GM12878 (cell line): ENCODE measurements around the gene SCAMP4. TPM values are rescaled to one million over a fixed set of nuclear protein-coding genes. Genes with fewer than 3 reads are reported as not detected.

Experiments
- ATAC-seq: fragments of 200-7000 bp; cut with Tn5 transposase; 3 replicates; pipeline ENCODE4 v1.9.1; 2020; ENCODE audit warnings: mild to moderate bottlenecking, moderate library complexity
- BruUV-seq: library from RNA; stranded (reverse); fragments of 400-500 nt; replicated peaks from 2 replicates; lab custom pipeline; 2021; lab: Mats Ljungman, UMichigan
- CTCF ChIA-PET: fragments of 300-600 bp; sonication (Branson Sonifier 250); formaldehyde crosslinking; extraction: SDS; loops from one replicate; lab custom pipeline; 2021; ENCODE audit warnings: inconsistent platforms; lab: Yijun Ruan, JAX
- POLR2A ChIA-PET: fragments of 350-600 bp; formaldehyde crosslinking; extraction: SDS; loops from one replicate; lab custom pipeline; 2021; ENCODE audit warnings: inconsistent platforms; lab: Charles Lee
- RAD21 ChIA-PET: fragments of 300-600 bp; sonication (Branson Sonifier 250); formaldehyde crosslinking; loops from one replicate; lab custom pipeline; 2023; ENCODE audit warnings: antibody characterized with exemption; ENCODE audit not compliant: unreplicated experiment; lab: Charles Lee
- SMC1A ChIA-PET: fragments of 300-600 bp; sonication (Branson Sonifier 250); formaldehyde crosslinking; loops from one replicate; lab custom pipeline; 2023; ENCODE audit not compliant: unreplicated experiment, uncharacterized antibody; lab: Charles Lee
- DNase-seq: peaks from one replicate; pipeline ENCODE4 v3.0.0-alpha.2; 2011; ENCODE audit warnings: low read depth, low spot score
- FAIRE-seq: peaks from 3 replicates; lab custom pipeline; 2011; peaks lifted over from hg19 to GRCh38; lab: Jason Lieb, UNC
- H2AFZ ChIP-seq: 2 replicates; pipeline ENCODE4 v1.6.0; 2011; ENCODE audit warnings: low read depth, low read length, control low read depth; ENCODE audit not compliant: control insufficient read depth
- H3K27ac ChIP-seq: 2 replicates; pipeline ENCODE4 v1.5.1; 2011; ENCODE audit warnings: control low read depth; ENCODE audit not compliant: control insufficient read depth, insufficient read depth
- H3K27me3 ChIP-seq, 2 experiments: replicated peaks in 1 of 2; 2 replicates each; pipeline versions ENCODE4 v1.6.0 to v1.6.1; 2011; ENCODE audit warnings: low read length in 1 of 2; ENCODE audit not compliant: control insufficient read depth in 2 of 2, insufficient read depth in 2 of 2
- H3K36me3 ChIP-seq, 2 experiments: 2 replicates each; pipeline ENCODE4 v1.5.1; 2011; ENCODE audit warnings: low read length in 1 of 2; ENCODE audit not compliant: control insufficient read depth in 2 of 2, insufficient read depth in 2 of 2
- H3K4me1 ChIP-seq: 2 replicates; pipeline ENCODE4 v1.6.1; 2011; ENCODE audit warnings: mild to moderate bottlenecking, low read length, moderate library complexity, mixed read lengths; ENCODE audit not compliant: control insufficient read depth, insufficient read depth
- H3K4me2 ChIP-seq: 2 replicates; pipeline ENCODE4 v1.6.0; 2011; ENCODE audit warnings: control low read depth; ENCODE audit not compliant: control insufficient read depth, insufficient read depth
- H3K4me3 ChIP-seq: fragments of 200-600 bp; sonication (generic); 2 replicates; pipeline ENCODE4 v1.5.1; 2016
- H3K79me2 ChIP-seq: 2 replicates; pipeline ENCODE4 v1.6.0; 2011; ENCODE audit warnings: low read length; ENCODE audit not compliant: control insufficient read depth, insufficient read depth
- H3K9ac ChIP-seq: 2 replicates; pipeline ENCODE4 v1.8.0; 2011; ENCODE audit warnings: low read length, control low read depth, mixed read lengths; ENCODE audit not compliant: control insufficient read depth, insufficient read depth
- H3K9me3 ChIP-seq: replicated peaks from 3 replicates; pipeline ENCODE4 v1.5.1; 2011; ENCODE audit warnings: mild to moderate bottlenecking, low read length; ENCODE audit not compliant: control insufficient read depth, insufficient read depth
- H4K20me1 ChIP-seq: 2 replicates; pipeline ENCODE4 v1.6.0; 2011; ENCODE audit not compliant: control insufficient read depth, insufficient read depth
- BHLHE40 ChIP-seq, 2 experiments: fragments of 450-650 bp in 1 of 2; IDR thresholded peaks; 2 replicates each; pipeline ENCODE4 v1.6.1; 2011 to 2017; ENCODE audit warnings: low read depth in 2 of 2, borderline replicate concordance in 1 of 2, improper control_type of control experiment in 1 of 2, low read length in 1 of 2, mild to moderate bottlenecking in 1 of 2
- CHD4 ChIP-seq: fragments of 200-600 bp; sonication (generic); IDR thresholded peaks from 2 replicates; pipeline ENCODE4 v1.6.1; 2016; ENCODE audit warnings: mild to moderate bottlenecking
- EED ChIP-seq: sonication (generic); IDR thresholded peaks from 2 replicates; pipeline ENCODE4 v1.6.1; 2016; ENCODE audit warnings: antibody characterized with exemption, low read depth
- EZH2 ChIP-seq: IDR thresholded peaks from 2 replicates; pipeline ENCODE4 v1.6.1; 2012; ENCODE audit warnings: low read depth, mild to moderate bottlenecking, control low read depth, inconsistent platforms, low read length, borderline replicate concordance; ENCODE audit not compliant: control insufficient read depth
- POU2F2 ChIP-seq: IDR thresholded peaks from 3 replicates; pipeline ENCODE4 v1.6.1; 2011; ENCODE audit warnings: low read depth, mild to moderate bottlenecking, low read length, borderline replicate concordance
- RCOR1 ChIP-seq: conservative IDR thresholded peaks from 2 replicates; pipeline ENCODE4 v1.6.1; 2012; ENCODE audit warnings: low read depth, low read length, improper control_type of control experiment
- RELA ChIP-seq: fragments of 450-650 bp; IDR thresholded peaks from 2 replicates; pipeline ENCODE4 v1.8.0; 2014; ENCODE audit warnings: borderline replicate concordance; ENCODE audit not compliant: partially characterized antibody
- RUNX3 ChIP-seq: IDR thresholded peaks from 2 replicates; pipeline ENCODE4 v1.6.1; 2012; ENCODE audit warnings: low read length, inconsistent platforms
- SMC3 ChIP-seq: IDR thresholded peaks from 2 replicates; pipeline ENCODE4 v1.6.1; 2011; ENCODE audit warnings: low read length, improper control_type of control experiment, borderline replicate concordance
- SP1 ChIP-seq: IDR thresholded peaks from one replicate; pipeline ENCODE4 v1.6.1; 2011; ENCODE audit warnings: low read depth, low read length
- SPI1 ChIP-seq: IDR thresholded peaks from 2 replicates; pipeline ENCODE4 v1.6.1; 2011; ENCODE audit warnings: low read depth, mild to moderate bottlenecking, low read length, moderate library complexity, borderline replicate concordance; ENCODE audit not compliant: insufficient read depth
- TAF1 ChIP-seq: IDR thresholded peaks from 2 replicates; pipeline ENCODE4 v1.6.1; 2011; ENCODE audit warnings: mild to moderate bottlenecking, low read depth, low read length, borderline replicate concordance
- ZNF217 ChIP-seq: fragments of 450-650 bp; IDR thresholded peaks from 2 replicates; pipeline ENCODE4 v1.6.1; 2017; ENCODE audit warnings: antibody characterized with exemption, mild to moderate bottlenecking
- ZNF274 ChIP-seq: IDR thresholded peaks from one replicate; pipeline ENCODE4 v1.8.0; 2011; ENCODE audit not compliant: insufficient read length, insufficient read depth
- ZNF384 ChIP-seq: IDR thresholded peaks from 2 replicates; pipeline ENCODE4 v1.6.1; 2012; ENCODE audit warnings: low read depth, mild to moderate bottlenecking, low read length, improper control_type of control experiment, borderline replicate concordance
- WGBS: methylation state at CpG from one replicate; pipeline ENCODE4 v1.1.6; 2016; ENCODE audit warnings: low lambda C conversion rate; ENCODE audit not compliant: insufficient replicate concordance, insufficient coverage; ENCODE audit errors: missing lambda C conversion rate; 5-methylcytosine and 5-hydroxymethylcytosine counted together
- in situ Hi-C: fragments of 300-500 bp; cut with MboI; formaldehyde crosslinking; loops from 9 replicates; pipeline ENCODE4 v1.14.3; 2018; ENCODE audit warnings: mixed read lengths
- intact Hi-C: fragments of 100-400 bp; cut with micrococcal nuclease; formaldehyde crosslinking; loops from one replicate; pipeline ENCODE4 v1.14.2; 2022; ENCODE audit not compliant: unreplicated experiment
- polyA plus RNA-seq, 11 experiments: library from polyadenylated mRNA; depleted of rRNA in 4 of 11; unstranded in 6 of 11; stranded (reverse) in 5 of 11; fragments of >200 nt; fragmentation: Nextera tagmentation in 4 of 11; fragmentation: Illumina TruSeq in 1 of 11; extraction: Ambion mirVana in 4 of 11; extraction: Trizol in 1 of 11; gene quantifications; 1 replicate in 1 of 11; 2 replicates in 10 of 11; pipeline versions ENCODE4 v1.2.1 to v1.2.3, GENCODE V29; 2011 to 2016; ENCODE audit warnings: inconsistent platforms in 2 of 11, missing spikeins in 2 of 11, low read depth in 1 of 11
- total RNA-seq, 4 experiments: library from RNA; depleted of rRNA in 3 of 4; stranded (reverse); fragments of >200 nt in 3 of 4; fragmentation: Illumina TruSeq in 1 of 4; extraction: Trizol in 1 of 4; gene quantifications; 2 replicates each; pipeline versions ENCODE4 v1.2.1 to v1.2.3, GENCODE V29; 2013 to 2021
- TF ChIP-seq, protein P1 (sequence below): IDR thresholded peaks from 2 replicates; pipeline ENCODE4 v1.6.1; 2012; ENCODE audit warnings: low read depth, low read length, improper control_type of control experiment

The SCAMP4 gene
- total and polyA plus RNA-seq, 10 of the 15 experiments (the other 5 are each of a cell fraction or from before 2014, with no cell fraction given), result 0.63 to 34.7 (median 12.8) TPM

DNA sequence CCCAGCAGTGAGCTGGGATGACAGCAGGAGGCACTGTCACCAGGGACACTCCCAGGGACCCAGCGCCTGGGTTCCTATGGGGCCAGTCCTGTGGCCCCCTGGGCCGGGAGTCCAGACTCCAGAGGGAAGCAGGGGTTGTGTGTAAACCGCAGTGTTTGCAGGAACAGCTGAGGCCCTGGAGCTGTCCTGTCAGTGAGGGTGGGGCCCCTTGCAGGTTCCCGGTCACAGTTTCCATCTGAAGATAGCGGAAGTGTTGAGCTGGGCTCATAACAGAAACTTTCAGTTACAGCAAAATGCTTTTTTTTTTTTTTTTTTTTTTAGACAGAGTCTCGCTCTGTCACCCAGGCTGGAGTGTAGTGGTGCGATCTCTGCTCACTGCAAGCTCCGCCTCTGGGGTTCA is 18.1 kb downstream of the SCAMP4 start:
- Histone ChIP-seq H3K27ac (no peak overlapping the region; the same call in 1 of the 2 replicates), H3K4me2 (no peak overlapping the region), H4K20me1 (no peaks in the 10 kb centered on the region), H3K36me3 (peaks cover 5 to 8% of the 10 kb centered on the region in 2 experiments; a peak in 3 of 4 replicates), H3K79me2 (no peaks in the 10 kb centered on the region), H3K27me3 (no peaks in the 10 kb centered on the region), H3K9ac (no peak overlapping the region), H3K4me1 (peaks cover 23% of the 10 kb centered on the region), H3K9me3 (no peaks in the 10 kb centered on the region), H2AFZ (no peak overlapping the region), H3K4me3 (no peak overlapping the region)
- DNase-seq (no peak), FAIRE-seq (no peak), ATAC-seq (peak; percentile 68)
- SMC1A ChIA-PET, result no interaction called here
- in situ Hi-C loops, result no loop called here
- CTCF ChIA-PET, result interaction anchor here (1.5 kb wide), 1 partner anchor 26 kb away, joined by 4 read pairs; no protein-coding TSS in a partner anchor
- RAD21 ChIA-PET, result interaction anchor here (1.0 kb wide), 1 partner anchor 26 kb away, joined by 3 read pairs; no protein-coding TSS in a partner anchor
- WGBS, result 52% methylated on average over 6 of the region's 8 CpGs
- no TSS peak for BruUV-seq
- intact Hi-C loops, result no loop called here
- TF ChIP-seq SPI1 (0 out of 2 replicates have a peak, but pooled peaks have one; percentile 17), RUNX3 (peak; percentile 37; the same call in 1 of the 2 replicates), EED (0 out of 2 replicates have a peak, but pooled peaks have one; percentile 21), ZNF384 (peak; percentile 53; the same call in 1 of the 2 replicates), CHD4 (no peak)
- POLR2A ChIA-PET, result interaction anchor here (1.3 kb wide), 1 partner anchor 25 kb away, joined by 7 read pairs; no protein-coding TSS in a partner anchor

DNA sequence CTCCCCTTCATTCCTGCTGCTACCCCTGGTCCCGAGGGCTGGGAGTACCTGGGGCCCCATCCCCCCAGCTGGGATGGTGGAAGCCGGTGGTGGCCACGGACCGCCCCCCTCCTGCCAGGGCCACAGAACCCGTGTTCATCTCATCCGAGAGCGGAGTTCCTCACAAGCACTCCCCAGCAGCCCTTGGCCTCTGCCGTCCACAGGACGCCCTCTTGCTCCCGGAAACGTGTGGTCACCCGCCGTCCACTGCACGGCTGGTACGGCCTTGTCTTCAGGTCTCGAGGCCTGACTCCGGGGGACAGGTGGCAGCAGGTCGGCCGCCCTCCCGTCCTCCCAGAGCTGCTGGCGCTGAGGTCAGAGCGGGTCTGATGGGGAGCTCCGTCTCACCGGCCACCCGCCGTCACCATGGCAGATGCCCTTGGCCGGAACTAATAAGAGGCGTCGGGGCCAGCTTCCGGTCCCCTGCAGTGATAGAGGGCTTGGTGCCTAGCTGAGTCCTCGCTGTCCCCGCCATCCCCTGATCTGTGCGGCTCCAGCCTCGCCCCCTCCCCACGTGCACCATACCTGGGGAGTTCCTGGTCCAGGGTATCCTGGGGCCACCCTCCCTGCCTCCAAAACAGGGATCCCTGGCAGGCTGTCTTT is 19.2 kb downstream of the SCAMP4 start:
- H3K9ac ChIP-seq, result no peak overlapping the region
- no peaks in the 10 kb centered on the region for H3K27me3 ChIP-seq
- H3K4me1 ChIP-seq, result peaks cover 23% of the 10 kb centered on the region
- SMC1A ChIA-PET, result no interaction called here
- in situ Hi-C loops, result no loop called here
- POLR2A ChIA-PET, result interaction anchor here (1.3 kb wide), 1 partner anchor 26 kb away, joined by 7 read pairs; no protein-coding TSS in a partner anchor
- no peak overlapping the region for H3K27ac ChIP-seq
- H3K4me2 ChIP-seq, result no peak overlapping the region
- CTCF ChIA-PET, result interaction anchor here (1.5 kb wide), 1 partner anchor 27 kb away, joined by 4 read pairs; no protein-coding TSS in a partner anchor
- no peak for DNase-seq
- H3K79me2 ChIP-seq, result no peaks in the 10 kb centered on the region
- intact Hi-C loops, result no loop called here
- RAD21 ChIA-PET, result interaction anchor here (1.0 kb wide), 1 partner anchor 27 kb away, joined by 3 read pairs; no protein-coding TSS in a partner anchor
- H3K9me3 ChIP-seq, result no peaks in the 10 kb centered on the region
- H2AFZ ChIP-seq, result no peak overlapping the region
- H3K36me3 ChIP-seq, result peaks cover 5 to 6% of the 10 kb centered on the region in 2 experiments; a peak in 3 of 4 replicates
- H3K4me3 ChIP-seq, result no peak overlapping the region
- ATAC-seq, result no peak
- BruUV-seq, result no TSS peak
- 96% methylated on average over 35 of the region's 35 CpGs for WGBS
- FAIRE-seq, result no peak
- no peaks in the 10 kb centered on the region for H4K20me1 ChIP-seq
- TF ChIP-seq RCOR1, result no peak
- no peak for TF ChIP-seq SP1
- TF ChIP-seq RELA, result no peak
- TF ChIP-seq BHLHE40 (IDR thresholded peaks at IDR 0.05; ENCODE audit: borderline replicate concordance in 1 of 2, low read depth in 2 of 2, low read length in 1 of 2), result no peak
- no peak for TF ChIP-seq ZNF274
- TF ChIP-seq ZNF217, result no peak
- no peak for TF ChIP-seq SMC3
- TF ChIP-seq EZH2, result no peak
- TF ChIP-seq POU2F2, result no peak
- no peak for TF ChIP-seq TAF1
- TF ChIP-seq, protein P1, sequence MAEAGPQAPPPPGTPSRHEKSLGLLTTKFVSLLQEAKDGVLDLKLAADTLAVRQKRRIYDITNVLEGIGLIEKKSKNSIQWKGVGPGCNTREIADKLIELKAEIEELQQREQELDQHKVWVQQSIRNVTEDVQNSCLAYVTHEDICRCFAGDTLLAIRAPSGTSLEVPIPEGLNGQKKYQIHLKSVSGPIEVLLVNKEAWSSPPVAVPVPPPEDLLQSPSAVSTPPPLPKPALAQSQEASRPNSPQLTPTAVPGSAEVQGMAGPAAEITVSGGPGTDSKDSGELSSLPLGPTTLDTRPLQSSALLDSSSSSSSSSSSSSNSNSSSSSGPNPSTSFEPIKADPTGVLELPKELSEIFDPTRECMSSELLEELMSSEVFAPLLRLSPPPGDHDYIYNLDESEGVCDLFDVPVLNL, result no peak
